BE2C (cell line): ENCODE results near the gene PANK4.

Experiments
- DNase-seq: peaks from one replicate; pipeline ENCODE4 v3.0.0-alpha.2; 2020
- H3K27me3 ChIP-seq: fragments of 250-450 bp; sonication (Bioruptor Pico); 2 replicates; pipeline ENCODE4 v1.5.1; 2020; ENCODE audit warnings: mild to moderate bottlenecking
- H3K36me3 ChIP-seq: fragments of 250-450 bp; sonication (Bioruptor Pico); 2 replicates; pipeline ENCODE4 v1.5.1; 2020; ENCODE audit warnings: mild to moderate bottlenecking
- H3K4me1 ChIP-seq: fragments of 250-450 bp; sonication (Bioruptor Pico); 2 replicates; pipeline ENCODE4 v1.5.1; 2020
- H3K4me3 ChIP-seq: 2 replicates; pipeline ENCODE4 v1.5.1; 2011; ENCODE audit warnings: low read depth, low read length
- H3K9me3 ChIP-seq: fragments of 250-450 bp; sonication (Bioruptor Pico); 2 replicates; pipeline ENCODE4 v1.5.1; 2020
- TF ChIP-seq, protein P1 (sequence below): IDR thresholded peaks from 2 replicates; pipeline ENCODE4 v1.5.1; 2012; ENCODE audit warnings: mild to moderate bottlenecking, low read depth, low read length

PANK4 gene

DNA sequence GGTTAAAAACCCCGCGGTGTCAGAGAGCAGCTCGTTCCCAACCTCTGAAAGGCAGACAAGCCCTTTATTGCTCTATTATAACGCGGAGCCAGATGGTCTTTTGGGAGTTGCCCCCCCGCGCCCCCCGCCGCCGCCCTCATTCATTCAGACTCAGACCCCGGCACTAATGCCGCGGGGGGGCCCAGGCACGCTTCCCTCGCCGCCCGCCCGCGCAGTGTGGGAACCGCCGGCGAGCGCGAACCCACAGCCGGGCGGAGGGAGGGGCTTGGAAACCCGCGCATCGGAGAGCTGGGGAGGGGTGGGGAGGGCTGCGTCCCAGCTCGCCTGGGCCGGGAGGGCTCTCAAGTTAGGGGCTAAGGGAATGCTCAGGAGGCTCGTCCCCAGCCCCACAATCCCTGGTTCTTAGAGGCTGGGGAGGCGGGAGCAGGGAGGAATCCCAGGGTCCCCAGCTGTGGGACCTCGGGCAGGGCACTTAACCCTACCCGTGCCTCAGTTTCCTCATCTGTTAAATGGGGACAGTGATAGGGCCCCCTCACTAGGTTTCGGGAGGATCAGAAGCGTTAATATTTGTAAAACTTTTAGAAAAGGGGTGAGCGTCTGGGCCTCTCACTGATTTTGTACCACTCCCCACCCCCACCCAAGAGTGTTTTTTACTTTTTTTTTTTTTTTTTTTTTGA lies 14.6 kb upstream of the PANK4 start:
- TF ChIP-seq, protein P1, sequence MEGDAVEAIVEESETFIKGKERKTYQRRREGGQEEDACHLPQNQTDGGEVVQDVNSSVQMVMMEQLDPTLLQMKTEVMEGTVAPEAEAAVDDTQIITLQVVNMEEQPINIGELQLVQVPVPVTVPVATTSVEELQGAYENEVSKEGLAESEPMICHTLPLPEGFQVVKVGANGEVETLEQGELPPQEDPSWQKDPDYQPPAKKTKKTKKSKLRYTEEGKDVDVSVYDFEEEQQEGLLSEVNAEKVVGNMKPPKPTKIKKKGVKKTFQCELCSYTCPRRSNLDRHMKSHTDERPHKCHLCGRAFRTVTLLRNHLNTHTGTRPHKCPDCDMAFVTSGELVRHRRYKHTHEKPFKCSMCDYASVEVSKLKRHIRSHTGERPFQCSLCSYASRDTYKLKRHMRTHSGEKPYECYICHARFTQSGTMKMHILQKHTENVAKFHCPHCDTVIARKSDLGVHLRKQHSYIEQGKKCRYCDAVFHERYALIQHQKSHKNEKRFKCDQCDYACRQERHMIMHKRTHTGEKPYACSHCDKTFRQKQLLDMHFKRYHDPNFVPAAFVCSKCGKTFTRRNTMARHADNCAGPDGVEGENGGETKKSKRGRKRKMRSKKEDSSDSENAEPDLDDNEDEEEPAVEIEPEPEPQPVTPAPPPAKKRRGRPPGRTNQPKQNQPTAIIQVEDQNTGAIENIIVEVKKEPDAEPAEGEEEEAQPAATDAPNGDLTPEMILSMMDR, result no peak
- DNase-seq, result no peak
- no peaks in the 10 kb centered on the region for H3K36me3 ChIP-seq
- no peak overlapping the region for H3K4me3 ChIP-seq
- H3K27me3 ChIP-seq, result no peaks in the 10 kb centered on the region
- no peaks in the 10 kb centered on the region for H3K9me3 ChIP-seq
- peaks cover 31% of the 10 kb centered on the region for H3K4me1 ChIP-seq

DNA sequence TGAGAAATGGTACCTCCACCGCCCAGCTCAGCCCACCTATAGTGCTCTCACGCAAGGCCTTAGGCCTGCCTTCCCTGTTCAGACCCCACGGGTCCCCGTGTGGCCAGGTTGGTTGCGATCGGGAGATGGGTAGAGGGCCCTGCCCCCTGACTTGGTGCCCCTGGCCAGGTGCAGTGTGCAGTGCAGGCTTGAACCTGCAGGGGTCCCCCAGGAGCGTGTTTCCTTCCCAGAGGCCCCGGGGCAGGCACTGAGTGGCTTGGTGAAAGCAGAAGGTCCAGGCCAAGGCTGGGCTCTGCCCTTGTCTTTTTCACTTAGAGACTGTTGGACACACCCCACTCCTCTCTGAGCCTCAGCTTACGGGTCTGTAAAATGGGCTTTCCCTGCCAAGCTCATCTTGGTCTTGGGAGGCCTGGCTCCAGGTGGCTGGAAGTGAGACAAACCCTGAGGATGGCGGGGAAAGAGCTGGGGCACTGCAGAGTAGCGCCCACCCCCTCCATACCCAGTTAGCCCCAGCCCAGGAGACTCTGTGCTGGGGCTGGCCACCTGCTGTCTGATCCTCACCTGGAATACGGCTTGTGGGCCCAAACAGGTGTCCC lies 13.0 kb upstream of the PANK4 start:
- TF ChIP-seq, protein P1, result no peak
- H3K27me3 ChIP-seq, result no peaks in the 10 kb centered on the region
- no peak for DNase-seq
- no peaks in the 10 kb centered on the region for H3K9me3 ChIP-seq
- H3K4me1 ChIP-seq, result peaks cover 16% of the 10 kb centered on the region
- H3K4me3 ChIP-seq, result no peak overlapping the region
- no peaks in the 10 kb centered on the region for H3K36me3 ChIP-seq

GRCh38 chr1:2538872-2539271 lies 12.5 kb upstream of the PANK4 start:
- Histone ChIP-seq H3K9me3 (no peaks in the 10 kb centered on the region), H3K27me3 (no peaks in the 10 kb centered on the region), H3K4me3 (no peak overlapping the region), H3K36me3 (no peaks in the 10 kb centered on the region), H3K4me1 (peaks cover 10% of the 10 kb centered on the region)
- DNase-seq, result no peak
- TF ChIP-seq, protein P1, result no peak

DNA sequence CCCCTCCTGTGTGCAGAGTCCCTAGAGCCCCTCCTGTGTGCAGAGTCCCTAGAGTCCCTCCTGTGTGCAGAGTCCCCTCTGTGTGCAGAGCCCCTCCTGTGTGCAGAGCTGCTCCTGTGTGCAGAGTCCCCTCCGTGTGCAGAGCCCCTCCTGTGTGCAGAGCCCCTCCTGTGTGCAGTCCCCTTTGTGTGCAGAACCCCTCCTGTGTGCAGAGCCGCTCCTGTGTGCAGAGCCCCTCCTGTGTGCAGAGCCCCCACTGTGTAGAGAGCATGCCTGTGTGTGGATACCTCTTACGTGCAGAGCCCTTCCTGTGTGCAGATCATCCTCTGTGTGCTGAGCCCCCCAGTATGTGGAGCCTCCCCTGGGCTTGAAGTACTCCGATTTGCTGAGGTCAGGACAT lies 12.0 kb upstream of the PANK4 start:
- no peak for DNase-seq
- Histone ChIP-seq H3K4me3 (no peak overlapping the region), H3K27me3 (no peaks in the 10 kb centered on the region), H3K36me3 (no peaks in the 10 kb centered on the region), H3K9me3 (no peaks in the 10 kb centered on the region), H3K4me1 (peaks cover 9% of the 10 kb centered on the region)
- TF ChIP-seq, protein P1, result no peak

- no peaks in the 10 kb centered on the region for H3K36me3 ChIP-seq
- H3K4me3 ChIP-seq, result no peak overlapping the region
- no peak for DNase-seq
- no peaks in the 10 kb centered on the region for H3K27me3 ChIP-seq
- H3K4me1 ChIP-seq, result peaks cover 3% of the 10 kb centered on the region
- TF ChIP-seq, protein P1, result no peak
- H3K9me3 ChIP-seq, result no peaks in the 10 kb centered on the region
Measured at GRCh38 chr1:2537784-2538115, 11.4 kb upstream of the PANK4 start.

DNA sequence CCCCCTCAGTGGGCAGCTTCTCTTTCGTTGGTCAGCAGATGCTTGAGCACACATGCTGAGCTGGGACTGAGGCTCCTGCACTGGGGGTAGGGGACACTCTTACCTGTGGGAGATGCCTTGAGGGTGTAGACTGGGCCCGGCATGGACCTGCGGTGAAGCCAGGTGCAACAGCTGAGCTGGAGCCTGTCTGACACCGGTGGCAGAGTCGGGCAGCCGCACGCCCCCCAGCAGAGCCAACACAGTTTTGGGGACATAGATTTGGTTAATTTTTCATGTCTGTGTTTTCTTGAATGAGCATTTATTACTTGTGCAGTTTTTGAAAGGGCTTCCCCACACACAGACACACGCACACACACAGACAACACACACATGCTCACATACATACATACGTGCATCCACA lies 9.6 kb upstream of the PANK4 start:
- Histone ChIP-seq H3K4me3 (no peak overlapping the region), H3K9me3 (no peaks in the 10 kb centered on the region), H3K36me3 (no peaks in the 10 kb centered on the region), H3K4me1 (no peaks in the 10 kb centered on the region), H3K27me3 (no peaks in the 10 kb centered on the region)
- TF ChIP-seq, protein P1, result no peak
- no peak for DNase-seq
